HG02970 (cell line): ENCODE data around the gene SPOCK2.

Source experiments
- ATAC-seq: cut with Tn5 transposase; IDR thresholded peaks from one replicate; pipeline ENCODE4 v1.9.1; 2021; ENCODE audit warnings: mild to moderate bottlenecking, moderate library complexity, moderate number of reproducible peaks; ENCODE audit not compliant: unreplicated experiment, low FRiP score

SPOCK2 gene

GRCh38 chr10:72090326-72090725 lies 2.0 kb upstream of the SPOCK2 start:
- no peak for ATAC-seq

- ATAC-seq, result no peak
Observed at GRCh38 chr10:72089618-72090017, 1.3 kb upstream of the SPOCK2 start.

- no peak for ATAC-seq
Observed at GRCh38 chr10:72088889-72089575, 681 bp upstream of the SPOCK2 start.

DNA sequence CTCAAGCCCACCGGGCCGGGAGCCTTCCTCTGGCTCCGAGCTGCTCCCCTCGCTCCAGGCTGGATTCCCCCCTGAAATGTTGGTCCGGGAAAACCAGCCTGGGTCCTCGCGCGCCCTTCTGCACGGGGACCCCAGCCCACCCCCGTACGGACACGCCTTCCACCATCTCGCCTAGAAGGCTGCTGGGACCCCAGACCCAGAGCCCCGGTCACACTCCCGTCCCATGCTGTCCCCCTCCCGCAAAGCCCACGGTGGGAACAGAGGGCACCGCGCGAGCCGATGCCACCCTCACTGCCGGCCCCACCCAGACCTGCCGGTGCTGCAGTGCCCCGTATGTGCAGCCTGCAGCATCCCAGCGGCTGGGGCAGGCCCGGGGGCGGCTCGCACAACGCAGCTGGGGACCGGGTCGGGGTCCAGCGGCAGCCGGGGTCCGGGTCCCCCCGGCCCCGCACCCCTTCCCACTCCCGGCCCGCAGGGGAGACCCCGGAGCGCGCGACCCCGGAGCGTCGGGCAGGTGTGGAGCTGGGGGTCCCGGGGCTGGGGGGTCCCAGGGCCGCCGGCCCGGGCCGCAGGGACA lies 871 bp downstream of the SPOCK2 start:
- no peak for ATAC-seq

DNA sequence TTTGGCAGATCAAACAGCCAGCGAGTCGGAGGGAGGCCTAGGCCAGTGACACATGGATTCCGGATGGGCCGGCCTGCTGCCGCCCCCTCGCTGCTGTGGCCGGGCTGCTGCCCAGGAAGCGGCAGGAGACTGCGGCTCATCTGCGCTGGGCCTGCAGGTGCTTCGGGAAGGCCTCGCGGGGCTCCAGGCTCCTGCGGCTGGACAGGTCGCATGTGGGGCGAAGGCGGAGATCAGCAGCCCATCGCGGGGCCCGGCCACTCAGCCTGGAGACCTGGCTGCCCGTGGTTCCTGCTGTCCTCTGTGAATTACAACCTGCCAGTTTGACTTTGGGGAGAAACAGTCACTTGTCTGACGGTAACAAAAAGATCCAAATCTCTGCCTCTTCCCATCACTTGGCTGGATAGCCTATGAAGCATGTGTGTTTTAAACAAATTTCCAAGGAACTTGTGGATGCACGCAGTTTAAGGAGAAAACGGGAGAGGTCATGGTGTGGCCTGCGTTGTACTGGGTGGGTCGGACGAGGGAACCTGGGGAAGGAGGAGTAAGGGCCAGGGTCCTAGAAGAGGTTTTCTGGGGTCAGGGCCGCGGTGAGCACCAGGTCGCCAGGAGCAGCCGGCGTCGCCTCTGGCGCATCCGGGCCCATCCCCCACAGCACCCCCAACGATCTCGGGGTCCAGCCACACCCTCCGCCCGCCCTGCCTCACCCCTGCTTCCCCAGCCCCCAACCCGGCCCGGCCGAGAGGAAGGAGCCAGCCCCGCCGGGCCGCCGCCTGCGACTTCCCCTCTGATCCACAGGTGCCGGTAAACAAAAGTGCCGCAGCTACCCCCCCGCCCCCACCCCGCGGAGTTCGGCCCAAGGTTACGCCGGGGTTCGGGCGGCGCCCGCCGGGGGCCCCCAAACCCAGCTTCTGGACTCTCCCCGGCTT lies 1.6 kb downstream of the SPOCK2 start:
- ATAC-seq, result no peak

GRCh38 chr10:72085864-72086465 lies 2.4 kb downstream of the SPOCK2 start:
- ATAC-seq, result no peak

- no peak for ATAC-seq
Observed at GRCh38 chr10:72085166-72085565, 3.2 kb downstream of the SPOCK2 start.

- no peak for ATAC-seq
Observed at GRCh38 chr10:72083790-72084459, 4.4 kb downstream of the SPOCK2 start.

- no peak for ATAC-seq
Observed at GRCh38 chr10:72082856-72083789, 5.2 kb downstream of the SPOCK2 start.

DNA sequence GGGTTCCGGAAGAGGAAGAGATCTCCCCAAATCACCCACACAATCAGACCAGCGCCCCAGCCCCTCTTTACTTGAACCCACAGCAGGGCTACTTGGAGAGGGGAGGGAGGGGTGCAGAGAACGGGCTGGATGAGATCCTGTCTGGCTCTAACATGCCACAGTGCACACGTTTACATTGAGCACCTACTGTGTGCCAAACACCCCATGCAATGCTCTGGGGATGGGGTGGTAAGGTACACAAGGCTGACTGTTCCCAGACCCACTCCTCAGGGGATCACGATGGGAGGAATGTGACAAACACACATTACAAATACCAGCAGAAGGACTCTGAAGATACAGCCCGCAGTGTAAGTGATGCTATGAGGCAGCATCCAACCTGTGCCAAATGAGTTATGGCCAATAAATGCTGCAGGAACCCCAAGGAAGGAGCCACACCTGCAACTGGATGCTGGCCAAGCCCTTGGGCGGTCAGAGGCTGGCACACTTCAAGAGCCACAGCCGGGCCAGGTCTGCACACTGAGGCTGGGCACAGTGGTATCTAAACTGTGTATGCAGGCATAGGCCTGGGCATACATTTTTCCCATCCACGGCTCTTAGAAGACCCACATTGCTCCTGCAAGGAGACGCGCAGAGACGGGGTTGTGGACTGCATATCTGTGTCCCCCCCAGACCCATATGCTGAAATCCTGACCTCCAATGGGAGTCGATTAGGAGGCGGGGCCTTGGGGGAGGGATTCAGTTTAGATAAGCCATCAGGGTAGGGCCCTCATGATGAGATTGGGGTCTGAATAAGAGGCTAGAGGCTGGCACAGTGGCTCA lies 6.4 kb downstream of the SPOCK2 start:
- no peak for ATAC-seq

DNA sequence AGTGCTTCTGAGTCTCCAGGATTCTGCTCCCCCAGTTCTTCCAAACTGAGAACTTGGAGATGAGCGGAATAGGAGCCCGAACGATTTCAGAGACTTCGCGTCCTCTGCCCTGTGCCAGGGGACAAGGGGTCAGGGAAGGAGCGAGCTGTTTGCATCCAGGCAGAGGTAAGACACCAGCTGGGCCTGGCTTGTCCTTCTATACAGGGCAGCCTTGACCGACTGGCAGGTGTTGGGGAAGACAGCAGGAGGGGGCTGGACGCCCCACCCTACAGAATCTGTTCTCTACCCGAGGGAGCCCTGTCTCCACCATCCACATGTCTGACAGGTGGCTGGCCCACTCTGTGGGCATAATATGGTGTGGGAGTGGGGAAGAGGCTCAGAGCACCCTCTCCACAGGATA lies 7.1 kb downstream of the SPOCK2 start:
- no peak for ATAC-seq

DNA sequence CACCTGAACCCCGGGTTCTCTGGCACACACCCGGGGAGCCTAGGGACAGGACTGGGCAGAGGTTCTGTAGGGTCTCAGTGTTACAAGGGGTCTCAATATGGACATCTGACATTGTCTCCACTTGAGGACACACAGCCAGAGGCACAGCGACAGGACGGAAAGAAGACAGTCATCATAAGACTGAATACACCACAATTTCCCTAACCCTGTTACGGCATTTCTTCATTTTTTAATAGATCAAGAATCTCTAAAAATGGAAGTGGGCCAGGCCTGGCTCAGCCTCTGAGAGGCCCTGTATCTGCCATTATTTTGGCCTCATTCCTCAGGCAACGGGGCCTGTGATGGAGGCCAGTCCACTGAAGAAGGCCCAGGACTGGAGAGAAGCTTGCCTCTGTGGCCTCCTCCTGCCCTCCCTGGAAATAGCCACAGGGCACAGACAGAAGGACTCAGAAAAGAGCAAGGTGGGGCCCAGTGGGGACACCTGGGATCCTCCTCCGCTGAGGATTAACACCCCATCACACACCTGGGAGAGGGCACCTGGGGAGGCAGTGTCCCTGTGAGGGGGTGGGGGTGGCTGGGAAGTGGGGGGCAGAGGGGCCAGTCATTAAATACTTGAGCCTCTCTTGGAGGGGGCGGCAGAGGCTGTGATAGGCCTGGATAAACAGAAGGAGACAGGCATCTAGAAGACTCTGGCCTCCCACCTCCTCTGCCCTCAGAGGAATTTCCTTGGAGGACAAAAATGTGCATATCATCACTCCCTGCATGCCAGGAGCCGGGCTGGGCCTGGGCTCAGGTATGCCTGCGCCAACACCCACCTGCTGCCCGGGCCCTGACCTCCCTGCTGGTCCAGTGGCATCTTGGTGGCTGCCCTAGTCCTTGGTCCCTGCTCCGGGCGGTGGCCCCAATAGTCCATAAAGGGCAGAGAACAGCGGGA lies 8.0 kb downstream of the SPOCK2 start:
- no peak for ATAC-seq

- no peak for ATAC-seq
Observed at GRCh38 chr10:72079356-72079755, 9.0 kb downstream of the SPOCK2 start.

- no peak for ATAC-seq
Observed at GRCh38 chr10:72077275-72077990, 10.9 kb downstream of the SPOCK2 start.

GRCh38 chr10:72076756-72077155 lies 11.6 kb downstream of the SPOCK2 start:
- no peak for ATAC-seq

- ATAC-seq, result no peak
Observed at GRCh38 chr10:72075376-72076115, 12.8 kb downstream of the SPOCK2 start.
